ENCODE data around the gene ZGLP1. TPM values are rescaled to one million over a fixed set of nuclear protein-coding genes. Genes with fewer than 3 reads are reported as not detected.

ZGLP1 gene
- total and polyA plus RNA-seq, 2 donors (not counting 1 experiment from before 2014, with no cell fraction given), result 6.4 to 8.0 TPM

DNA sequence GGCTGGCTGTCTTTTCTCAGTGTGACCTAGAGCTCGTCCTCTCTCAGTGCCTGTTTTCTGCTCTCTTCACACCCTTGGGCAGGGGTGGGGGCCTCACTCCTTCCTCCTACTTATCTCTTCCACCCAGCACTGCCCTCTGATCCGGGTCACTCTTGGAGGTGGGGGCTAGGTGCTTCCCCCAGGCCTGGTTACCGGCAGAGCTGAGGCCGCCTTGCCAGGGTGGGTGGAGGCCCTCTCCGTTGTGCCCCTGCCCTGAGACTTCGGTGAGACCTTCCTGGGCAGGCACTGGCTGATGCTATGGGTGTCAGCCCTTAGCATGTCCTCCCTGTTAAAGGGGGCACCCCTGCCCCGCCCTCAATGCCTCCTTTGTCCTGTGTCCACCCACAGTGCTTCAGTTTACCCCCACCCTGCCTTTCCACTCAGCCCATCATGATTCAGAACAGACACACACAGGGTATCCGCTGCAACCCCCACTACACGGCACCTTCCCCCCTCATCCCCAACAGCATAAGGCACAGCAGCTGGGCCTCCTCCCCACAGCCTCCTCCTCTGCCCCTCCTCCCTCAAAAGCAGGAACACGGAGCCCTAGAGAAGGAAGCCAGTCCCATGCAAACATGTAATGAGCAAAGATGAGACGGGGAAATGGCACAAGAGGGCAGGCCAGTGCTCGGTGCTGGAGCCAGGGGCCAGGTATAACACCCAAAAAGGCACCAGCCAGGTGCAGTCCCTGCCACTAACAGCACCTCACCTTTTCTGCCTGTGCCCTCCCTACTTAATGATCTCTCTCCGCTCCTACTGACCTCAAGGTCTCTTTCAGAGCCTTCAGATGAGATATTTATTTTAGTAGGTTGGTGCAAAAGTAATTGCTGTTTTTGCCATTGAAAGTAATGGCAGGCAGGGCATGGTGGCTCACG is 9.8 kb downstream of the ZGLP1 start:
- H3K36me3 ChIP-seq (replicated peaks in 1 of 2; ENCODE audit: control extremely low read depth in 1 of 2, control insufficient read depth in 1 of 2, extremely low read depth in 1 of 2, insufficient read depth in 2 of 2, low read length in 1 of 2), result no peaks in the 10 kb centered on the region
- H2AFZ ChIP-seq (ENCODE audit: insufficient read depth, low read depth, low read length, poor library complexity, severe bottlenecking), result peak overlapping the region; percentile 21
- 25% methylated on average over 11 of the region's 14 CpGs for WGBS (ENCODE audit: insufficient coverage)
- H3K4me3 Mint-ChIP-seq, result no peak overlapping the region
- H3K27me3 Mint-ChIP-seq, result peaks cover 5% of the 10 kb centered on the region
- ChIA-PET POLR2A (no interaction called here), CTCF (interaction anchor here (0.9 kb wide), 1 partner anchor 30 kb away, joined by 4 read pairs; no protein-coding TSS in a partner anchor)
- no peak overlapping the region for H3K9ac ChIP-seq (ENCODE audit: low read length)
- TF ChIP-seq EZH2 (IDR thresholded peaks at IDR 0.05; ENCODE audit: borderline replicate concordance, insufficient read depth, low read depth, low read length, poor library complexity, severe bottlenecking), result no peak
- TF ChIP-seq CTCF (IDR thresholded peaks at IDR 0.05), result no peak
- H3K4me1 ChIP-seq (ENCODE audit: control insufficient read depth in 2 of 2, insufficient read depth in 2 of 2, low read length in 2 of 2), result peaks cover 13 to 14% of the 10 kb centered on the region in 2 donors
- no peaks in the 10 kb centered on the region for H3K79me2 ChIP-seq (ENCODE audit: control insufficient read depth, insufficient read depth, low read length)
- ATAC-seq (ENCODE audit: low read depth), result no peak
- H3K9me3 Mint-ChIP-seq (ENCODE audit: insufficient read depth), result no peaks in the 10 kb centered on the region
- H3K27me3 ChIP-seq (replicated peaks in 1 of 4; ENCODE audit: control extremely low read depth in 1 of 4, control insufficient read depth in 3 of 4, insufficient read depth in 4 of 4, low read length in 3 of 4), result peaks cover 0 to 16% (median 6%) of the 10 kb centered on the region in 4 experiments
- no peak overlapping the region for H3K27ac ChIP-seq (ENCODE audit: low read length in 2 of 2)
- H3K27ac Mint-ChIP-seq, result no peak overlapping the region
- H3K4me2 ChIP-seq (replicated peaks; ENCODE audit: low read depth, low read length, poor library complexity, severe bottlenecking), result no peak overlapping the region
- H3K4me3 ChIP-seq (ENCODE audit: control extremely low read depth in 1 of 5, extremely low read depth in 1 of 5, insufficient read depth in 1 of 5, low read depth in 2 of 5, low read length in 4 of 5), result no peak overlapping the region
- H3K9me3 ChIP-seq (ENCODE audit: control extremely low read depth in 1 of 3, control insufficient read depth in 2 of 3, insufficient read depth in 1 of 3, low read length in 2 of 3), result peaks cover 0 to 12% (median 0%) of the 10 kb centered on the region in 3 donors
- H3K4me1 Mint-ChIP-seq, result peaks cover 12% of the 10 kb centered on the region
- H4K20me1 ChIP-seq (ENCODE audit: control insufficient read depth, insufficient read depth, low read length, poor library complexity, severe bottlenecking), result no peaks in the 10 kb centered on the region
- DNase-seq, result peak; percentile 10
- intact Hi-C loops (cut with micrococcal nuclease), result no loop called here

Data from B cell (primary cell).